GM21515 (cell line): ENCODE results near the gene PGM3.
"Not testable (repeated sequence)": the region's sequence is repeated elsewhere in the genome, so short reads cannot be mapped to it uniquely, and the experiment has no call there.

Experiments used
- ATAC-seq: cut with Tn5 transposase; IDR thresholded peaks from one replicate; pipeline ENCODE4 v1.9.1; 2021; ENCODE audit not compliant: unreplicated experiment

The PGM3 gene

GRCh38 chr6:83192871-83193746, at the start of gene PGM3, which contains the start of gene RWDD2A:
PGM3 (minus strand) TSS chr6:83193265; CDS start chr6:83191012, 2,253 bp downstream.
RWDD2A (plus strand) TSS chr6:83193357; CDS start chr6:83194452, 1,095 bp downstream.
- peak; percentile 98 for ATAC-seq

GRCh38 chr6:83231146-83231545, 38.1 kb upstream of the PGM3 start:
- no peak for ATAC-seq

- ATAC-seq = no peak
Observed at GRCh38 chr6:83226517-83226916, 33.5 kb upstream of the PGM3 start.

GRCh38 chr6:83221889-83222479, 28.9 kb upstream of the PGM3 start:
- ATAC-seq = peak; percentile 65

- no peak for ATAC-seq
Observed at GRCh38 chr6:83221276-83221675, 28.2 kb upstream of the PGM3 start.

GRCh38 chr6:83220121-83220520, 27.1 kb upstream of the PGM3 start:
- no peak for ATAC-seq

GRCh38 chr6:83218646-83219045, 25.6 kb upstream of the PGM3 start:
- ATAC-seq = no peak

- no peak for ATAC-seq
Observed at GRCh38 chr6:83216806-83217205, 23.7 kb upstream of the PGM3 start.

GRCh38 chr6:83215131-83216047, 22.3 kb upstream of the PGM3 start:
- peak; percentile 98 for ATAC-seq

- ATAC-seq = no peak
Observed at GRCh38 chr6:83202031-83202430, 9.0 kb upstream of the PGM3 start.

- ATAC-seq = no peak
Observed at GRCh38 chr6:83199863-83200225, 6.8 kb upstream of the PGM3 start.

- no peak for ATAC-seq
Observed at GRCh38 chr6:83199173-83199862, 6.3 kb upstream of the PGM3 start.

- ATAC-seq = no peak
Observed at GRCh38 chr6:83198486-83199172, 5.6 kb upstream of the PGM3 start.

GRCh38 chr6:83193747-83194566, 892 bp upstream of the PGM3 start:
- peak; percentile 16 for ATAC-seq

GRCh38 chr6:83192456-83192855, 609 bp downstream of the PGM3 start:
- no peak for ATAC-seq

GRCh38 chr6:83191974-83192373, 1.1 kb downstream of the PGM3 start:
- not testable (repeated sequence) for ATAC-seq

- ATAC-seq = no peak
Observed at GRCh38 chr6:83190626-83191025, 2.4 kb downstream of the PGM3 start.

GRCh38 chr6:83188501-83188900, 4.6 kb downstream of the PGM3 start:
- no peak for ATAC-seq

- no peak for ATAC-seq
Observed at GRCh38 chr6:83185096-83185495, 8.0 kb downstream of the PGM3 start.
